Fibroblast of peridontal ligament (primary cell): Measurements from ENCODE around the gene CCDC179.
A peak's percentile ranks its signal among the peaks of the same experiment; 100 is the strongest.

Experiments used
- DNase-seq: peaks from one replicate; pipeline ENCODE4 v3.0.0-alpha.2; 2010; ENCODE audit errors: extremely low read depth

The CCDC179 gene

DNA sequence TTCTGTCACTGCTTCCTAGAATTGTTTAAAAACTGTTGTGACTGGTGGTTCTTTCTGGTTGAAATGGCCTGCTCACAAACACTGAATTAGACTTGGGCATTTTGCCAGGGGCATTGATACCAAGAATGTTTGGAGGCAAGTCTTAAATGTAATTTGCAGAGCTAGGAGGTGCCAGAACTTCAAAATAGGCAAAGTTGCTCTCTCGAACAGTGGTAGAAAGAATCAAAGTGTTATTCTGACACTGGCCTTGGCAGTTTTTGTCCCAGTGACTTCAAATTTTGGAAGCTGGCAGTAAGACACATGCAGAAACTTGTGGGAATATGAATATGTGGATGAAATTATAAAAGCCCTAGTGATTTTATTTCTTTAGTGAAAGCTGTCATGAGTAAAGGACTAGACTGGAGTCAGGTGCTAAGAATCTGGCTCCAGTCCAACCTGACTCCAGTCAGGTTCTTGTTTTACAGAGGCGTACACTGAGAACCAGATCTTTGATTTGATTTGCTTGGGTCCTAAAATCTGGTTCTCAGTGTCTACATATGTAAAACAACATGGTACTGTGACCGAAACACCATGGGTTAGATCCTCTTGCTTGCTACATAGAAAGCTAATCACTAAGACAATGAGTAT, 51.6 kb downstream of the CCDC179 start:
- peak; percentile 4 for DNase-seq

DNA sequence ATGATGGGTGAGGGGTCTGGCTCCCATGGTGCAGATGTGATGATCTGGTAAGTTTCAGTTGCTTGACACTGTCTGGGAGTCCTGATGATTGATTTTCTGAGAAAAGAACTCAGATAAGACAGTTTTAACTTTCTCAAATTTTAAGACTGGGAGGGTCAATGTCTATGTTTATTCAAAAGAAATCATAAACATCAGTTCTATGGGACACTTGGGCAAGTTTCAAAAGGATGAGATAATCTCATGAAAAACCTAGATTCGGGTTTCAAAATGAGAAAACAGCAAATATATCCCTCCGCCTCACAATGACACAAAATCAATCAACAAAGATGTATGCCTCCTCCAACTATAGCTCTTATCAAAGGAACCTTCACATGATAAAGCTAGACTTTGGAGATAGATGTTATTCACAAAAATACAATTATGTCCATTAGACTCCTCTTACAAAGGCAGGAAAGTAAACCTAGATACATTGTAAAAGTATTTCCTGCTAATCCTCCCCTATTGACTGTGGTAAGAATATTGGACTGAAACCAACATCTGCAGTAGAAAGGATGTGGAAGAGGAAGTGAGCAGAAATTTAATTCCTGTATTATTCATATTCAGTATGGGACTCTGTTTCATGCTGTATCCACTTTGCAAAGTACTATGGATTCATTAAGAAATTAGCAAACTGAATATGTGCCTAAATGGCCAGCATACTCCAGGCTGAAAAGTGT, 52.3 kb downstream of the CCDC179 start:
- peak; percentile 4 for DNase-seq

DNA sequence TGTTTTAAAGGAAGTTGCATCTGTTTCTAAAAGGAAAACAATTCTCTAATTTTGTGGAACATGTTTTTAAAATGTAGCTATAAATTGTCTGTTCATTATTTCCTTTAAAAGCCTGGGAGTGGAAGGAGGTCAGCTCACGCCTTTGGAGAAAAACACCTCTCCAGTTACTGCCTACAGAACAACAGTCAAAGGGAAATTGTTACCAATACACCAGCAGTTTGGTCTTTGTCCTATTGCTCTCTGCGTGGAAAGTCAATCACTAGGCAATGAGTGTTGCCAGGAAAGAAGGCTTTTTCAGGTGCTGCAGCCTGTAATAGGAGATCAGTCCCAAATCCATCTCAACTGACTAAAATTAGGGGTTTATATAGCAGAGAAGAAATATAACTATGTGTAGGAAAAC, 52.9 kb downstream of the CCDC179 start:
- DNase-seq, result no peak

DNA sequence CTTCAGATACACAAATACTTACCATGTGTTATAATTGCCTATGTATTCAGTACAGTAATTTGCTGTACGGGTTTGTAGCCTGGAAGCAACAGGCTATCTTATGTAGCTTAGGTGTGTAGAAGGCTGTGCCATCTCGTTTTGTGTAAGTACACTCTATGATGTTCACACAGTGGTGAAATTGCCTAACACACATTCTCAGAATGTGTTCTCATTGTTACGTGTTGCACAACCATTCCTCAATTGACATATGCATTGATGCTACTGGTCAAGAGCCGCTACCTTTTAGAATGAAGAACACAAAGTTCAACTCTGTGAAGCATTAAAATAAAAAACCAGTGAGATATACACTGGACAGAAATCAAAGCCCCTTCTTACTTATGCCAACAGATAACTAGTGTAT, 57.4 kb downstream of the CCDC179 start:
- no peak for DNase-seq

DNA sequence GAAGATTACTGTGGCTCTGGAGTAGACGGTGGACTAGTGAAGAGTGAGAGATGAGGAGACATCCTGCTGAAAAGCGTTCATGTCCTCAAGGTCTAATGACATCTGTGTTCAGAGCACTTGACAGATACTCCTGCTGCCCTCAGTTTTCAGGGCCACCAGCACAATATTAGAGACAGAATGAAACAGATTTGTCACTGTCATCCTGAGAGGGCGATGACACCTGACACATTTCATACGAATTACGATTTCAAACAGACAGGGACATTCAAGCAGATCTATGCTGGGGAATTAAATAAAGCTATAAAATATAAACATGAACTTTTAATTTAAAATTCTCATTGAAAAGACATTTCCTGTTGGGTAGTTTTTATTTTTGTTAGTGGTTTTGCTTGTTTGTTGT, 59.8 kb downstream of the CCDC179 start:
- no peak for DNase-seq

DNA sequence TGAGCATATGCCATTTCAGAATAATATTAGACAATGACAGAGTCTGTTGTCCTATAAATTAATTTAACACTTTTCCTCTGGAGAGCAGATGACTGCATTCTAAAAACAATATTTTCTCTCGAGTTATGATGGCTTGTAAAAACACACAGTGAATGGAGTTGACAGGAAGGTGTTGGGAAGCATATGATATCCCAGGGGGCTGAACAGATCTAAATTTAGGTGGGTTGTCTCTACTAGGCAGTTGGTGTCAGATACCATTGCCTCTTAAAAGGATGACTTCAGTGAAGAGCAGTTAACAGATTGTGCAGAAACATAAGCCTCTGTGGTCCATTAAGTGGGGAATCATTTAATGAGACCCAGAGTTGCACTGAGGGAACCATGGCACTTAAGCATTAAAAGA, 61.4 kb downstream of the CCDC179 start:
- no peak for DNase-seq

DNA sequence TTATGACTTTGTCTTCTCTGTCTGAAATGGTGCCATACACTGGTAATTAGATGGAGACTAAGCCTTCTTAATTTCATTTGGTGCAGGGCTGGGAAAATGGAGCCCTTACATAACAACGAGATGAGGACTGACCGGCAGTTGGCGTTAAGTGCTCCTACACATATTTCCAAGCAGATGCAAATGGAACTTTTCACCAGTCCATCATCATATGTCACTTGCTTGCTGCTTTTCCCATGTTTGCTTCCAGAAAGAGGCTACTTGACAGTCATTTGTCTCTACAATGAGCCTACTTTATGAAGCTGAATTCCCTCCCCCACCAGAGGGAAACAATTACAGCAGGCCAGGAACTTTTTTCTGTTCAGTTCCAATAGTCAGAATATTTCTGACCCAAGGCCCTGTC, 63.2 kb downstream of the CCDC179 start:
- no peak for DNase-seq
